HFF-Myc (cell line): Measurements from ENCODE around the gene FAM114A1.
"Not testable (repeated sequence)": the region's sequence is repeated elsewhere in the genome, so short reads cannot be mapped to it uniquely, and the experiment has no call there.

Experiments used
- DNase-seq: peaks from one replicate; pipeline ENCODE4 v3.0.0-alpha.2; 2011; ENCODE audit warnings: low read depth; ENCODE audit errors: extremely low read depth
- H3K4me3 ChIP-seq: replicated peaks from 2 replicates; pipeline ENCODE4 v1.5.1; 2011; ENCODE audit warnings: low read depth, mild to moderate bottlenecking, control low read depth, low read length
- CTCF ChIP-seq: IDR thresholded peaks from 2 replicates; pipeline ENCODE4 v1.5.1; 2012; ENCODE audit warnings: mild to moderate bottlenecking, low read depth, low read length, control low read depth; ENCODE audit errors: missing control alignments

The FAM114A1 gene

GRCh38 chr4:38982361-38983095, 114.9 kb downstream of the FAM114A1 start:
- DNase-seq: no peak
- TF ChIP-seq CTCF: no peak
- H3K4me3 ChIP-seq: no peak overlapping the region

- no peak overlapping the region for H3K4me3 ChIP-seq
- DNase-seq: no peak
- no peak for TF ChIP-seq CTCF
Measured at GRCh38 chr4:38983291-38983690, 115.7 kb downstream of the FAM114A1 start.

GRCh38 chr4:38983787-38984598, 116.4 kb downstream of the FAM114A1 start:
- no peak overlapping the region for H3K4me3 ChIP-seq
- no peak for DNase-seq
- TF ChIP-seq CTCF: no peak

- DNase-seq: no peak
- TF ChIP-seq CTCF: no peak
Measured at GRCh38 chr4:38985410-38986100, 117.9 kb downstream of the FAM114A1 start.

GRCh38 chr4:38987491-38987890, 119.9 kb downstream of the FAM114A1 start:
- no peak for TF ChIP-seq CTCF
- no peak overlapping the region for H3K4me3 ChIP-seq
- DNase-seq: no peak

More at GRCh38 chr4:38985410-38986100, 117.9 kb downstream of the FAM114A1 start:
- no peak overlapping the region for H3K4me3 ChIP-seq

- DNase-seq, H3K4me3 ChIP-seq: not testable (repeated sequence)
Measured at GRCh38 chr4:38988353-38988752, 120.7 kb downstream of the FAM114A1 start.

GRCh38 chr4:38989487-38989886, 121.9 kb downstream of the FAM114A1 start:
- no peak for DNase-seq
- no peak for TF ChIP-seq CTCF
- no peak overlapping the region for H3K4me3 ChIP-seq
